ENCODE results near the gene MAN1C1.

- TF ChIP-seq, protein P1, sequence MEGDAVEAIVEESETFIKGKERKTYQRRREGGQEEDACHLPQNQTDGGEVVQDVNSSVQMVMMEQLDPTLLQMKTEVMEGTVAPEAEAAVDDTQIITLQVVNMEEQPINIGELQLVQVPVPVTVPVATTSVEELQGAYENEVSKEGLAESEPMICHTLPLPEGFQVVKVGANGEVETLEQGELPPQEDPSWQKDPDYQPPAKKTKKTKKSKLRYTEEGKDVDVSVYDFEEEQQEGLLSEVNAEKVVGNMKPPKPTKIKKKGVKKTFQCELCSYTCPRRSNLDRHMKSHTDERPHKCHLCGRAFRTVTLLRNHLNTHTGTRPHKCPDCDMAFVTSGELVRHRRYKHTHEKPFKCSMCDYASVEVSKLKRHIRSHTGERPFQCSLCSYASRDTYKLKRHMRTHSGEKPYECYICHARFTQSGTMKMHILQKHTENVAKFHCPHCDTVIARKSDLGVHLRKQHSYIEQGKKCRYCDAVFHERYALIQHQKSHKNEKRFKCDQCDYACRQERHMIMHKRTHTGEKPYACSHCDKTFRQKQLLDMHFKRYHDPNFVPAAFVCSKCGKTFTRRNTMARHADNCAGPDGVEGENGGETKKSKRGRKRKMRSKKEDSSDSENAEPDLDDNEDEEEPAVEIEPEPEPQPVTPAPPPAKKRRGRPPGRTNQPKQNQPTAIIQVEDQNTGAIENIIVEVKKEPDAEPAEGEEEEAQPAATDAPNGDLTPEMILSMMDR (IDR thresholded peaks at IDR 0.05) = no peak
- TF ChIP-seq POLR2A (IDR thresholded peaks at IDR 0.05) = no peak
Measured at GRCh38 chr1:25581764-25582163, 34.8 kb upstream of the MAN1C1 start.

Measured in body of pancreas (tissue), 4 donors.